Ascending aorta (tissue), 2 donors: ENCODE results near the gene HOXB13. TPM values are rescaled to one million over a fixed set of nuclear protein-coding genes. Genes with fewer than 3 reads are reported as not detected.

Experiments
- DNase-seq, 2 donors: peaks; one replicate each; pipeline ENCODE4 v3.0.0-alpha.2; 2019; ENCODE audit warnings: low spot score in 2 of 2
- H3K27ac ChIP-seq, 2 donors: fragments of 200-600 bp; sonication (generic); one replicate each; pipeline ENCODE4 v1.5.1; 2016 to 2017; ENCODE audit warnings: mild to moderate bottlenecking in 1 of 2
- H3K27me3 ChIP-seq: fragments of 200-600 bp; sonication (generic); one replicate; pipeline ENCODE4 v1.5.1; 2017
- H3K36me3 ChIP-seq, 2 donors: fragments of 200-600 bp; sonication (generic); one replicate each; pipeline ENCODE4 v1.5.1; 2016
- H3K4me1 ChIP-seq, 2 donors: fragments of 200-600 bp; sonication (generic); one replicate each; pipeline ENCODE4 v1.5.1; 2016 to 2017; ENCODE audit warnings: mild to moderate bottlenecking in 1 of 2
- H3K4me3 ChIP-seq, 2 donors: fragments of 200-600 bp; sonication (generic); one replicate each; pipeline ENCODE4 v1.5.1; 2016 to 2017; ENCODE audit warnings: mild to moderate bottlenecking in 1 of 2
- H3K9me3 ChIP-seq, 2 donors: fragments of 200-600 bp; sonication (generic); one replicate each; pipeline ENCODE4 v1.5.1; 2016
- intact Hi-C: fragments of 100-400 bp; cut with DNase I; formaldehyde crosslinking; loops from one replicate; pipeline ENCODE4 v1.15.1; 2023
- total RNA-seq: library from RNA; depleted of rRNA; stranded (reverse); fragments of >200 nt; gene quantifications from one replicate; pipeline ENCODE4 v1.1.0, GENCODE V29; 2016
- TF ChIP-seq, protein P1 (sequence below), 3 experiments: fragments of 200-600 bp in 2 of 3; fragments of 450-650 bp in 1 of 3; sonication (generic) in 2 of 3; IDR thresholded peaks; one replicate each; pipeline ENCODE4 v1.5.1; 2016 to 2019; ENCODE audit warnings: antibody characterized with exemption in 3 of 3, mild to moderate bottlenecking in 1 of 3, moderate library complexity in 1 of 3

HOXB13 gene
- total RNA-seq, 1 donor from 2014 or later, result not detected

DNA sequence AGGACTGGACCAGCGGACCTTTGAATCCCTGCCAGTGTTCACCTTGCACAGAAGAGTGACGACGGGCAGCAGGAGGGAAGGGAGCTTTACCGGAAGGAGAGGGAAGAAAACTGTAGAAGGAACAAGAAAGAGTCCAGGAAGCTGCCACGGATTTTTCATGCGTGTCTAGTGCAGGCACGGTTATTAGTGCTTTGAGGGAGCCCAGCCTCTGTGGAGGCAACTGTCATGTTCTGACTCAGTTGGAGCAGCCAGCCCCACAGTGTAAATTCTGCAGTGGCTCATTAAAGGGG, 6.5 kb upstream of the HOXB13 start:
- no peak for DNase-seq
- Histone ChIP-seq H3K36me3 (no peaks in the 10 kb centered on the region), H3K4me1 (no peaks in the 10 kb centered on the region), H3K4me3 (no peak overlapping the region), H3K27ac (no peak overlapping the region), H3K27me3 (peaks cover 23% of the 10 kb centered on the region), H3K9me3 (no peaks in the 10 kb centered on the region)
- TF ChIP-seq, protein P1, sequence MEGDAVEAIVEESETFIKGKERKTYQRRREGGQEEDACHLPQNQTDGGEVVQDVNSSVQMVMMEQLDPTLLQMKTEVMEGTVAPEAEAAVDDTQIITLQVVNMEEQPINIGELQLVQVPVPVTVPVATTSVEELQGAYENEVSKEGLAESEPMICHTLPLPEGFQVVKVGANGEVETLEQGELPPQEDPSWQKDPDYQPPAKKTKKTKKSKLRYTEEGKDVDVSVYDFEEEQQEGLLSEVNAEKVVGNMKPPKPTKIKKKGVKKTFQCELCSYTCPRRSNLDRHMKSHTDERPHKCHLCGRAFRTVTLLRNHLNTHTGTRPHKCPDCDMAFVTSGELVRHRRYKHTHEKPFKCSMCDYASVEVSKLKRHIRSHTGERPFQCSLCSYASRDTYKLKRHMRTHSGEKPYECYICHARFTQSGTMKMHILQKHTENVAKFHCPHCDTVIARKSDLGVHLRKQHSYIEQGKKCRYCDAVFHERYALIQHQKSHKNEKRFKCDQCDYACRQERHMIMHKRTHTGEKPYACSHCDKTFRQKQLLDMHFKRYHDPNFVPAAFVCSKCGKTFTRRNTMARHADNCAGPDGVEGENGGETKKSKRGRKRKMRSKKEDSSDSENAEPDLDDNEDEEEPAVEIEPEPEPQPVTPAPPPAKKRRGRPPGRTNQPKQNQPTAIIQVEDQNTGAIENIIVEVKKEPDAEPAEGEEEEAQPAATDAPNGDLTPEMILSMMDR (IDR thresholded peaks at IDR 0.05), result no peak
- intact Hi-C loops, result no loop called here

DNA sequence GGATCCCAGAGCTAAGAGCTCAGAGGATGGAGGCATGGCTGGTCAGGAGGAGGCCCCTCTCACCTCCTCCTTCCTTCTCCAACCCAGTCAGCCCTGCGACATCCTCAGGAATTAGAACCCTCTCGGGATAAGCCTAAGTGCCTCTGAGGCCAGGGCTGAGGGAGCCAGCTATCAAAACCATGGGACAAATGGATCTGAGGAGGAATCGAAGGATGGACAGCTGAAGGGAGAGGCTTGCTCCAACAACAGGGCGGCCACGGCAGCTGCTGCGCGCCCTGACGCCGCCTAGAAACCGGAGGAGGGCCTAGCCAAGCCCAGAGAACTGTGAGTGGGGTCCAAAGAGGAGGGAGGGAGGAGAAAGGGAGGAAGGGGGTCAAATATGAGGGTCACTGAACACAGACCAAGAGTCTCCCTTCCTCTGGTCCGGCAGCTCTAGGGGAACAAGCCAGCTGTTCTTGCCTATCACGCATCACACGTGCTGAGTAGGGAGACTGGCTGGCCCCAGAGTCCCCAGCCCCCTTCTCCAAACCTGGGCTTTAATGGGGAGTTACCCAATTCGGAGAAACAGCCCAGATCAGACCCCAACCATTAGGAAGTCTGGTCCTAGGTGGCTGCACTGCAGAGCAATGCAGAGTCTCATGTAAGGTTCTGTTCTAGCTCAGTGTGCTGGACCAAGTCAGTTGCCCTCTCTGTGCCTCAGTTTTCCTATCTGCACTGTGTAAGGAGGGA, 5.9 kb upstream of the HOXB13 start:
- TF ChIP-seq, protein P1 (IDR thresholded peaks at IDR 0.05), result no peak
- Histone ChIP-seq H3K27ac (no peak overlapping the region), H3K27me3 (peaks cover 28% of the 10 kb centered on the region), H3K4me1 (no peaks in the 10 kb centered on the region), H3K9me3 (no peaks in the 10 kb centered on the region), H3K36me3 (no peaks in the 10 kb centered on the region), H3K4me3 (no peak overlapping the region)
- DNase-seq, result no peak
- intact Hi-C loops, result no loop called here

DNA sequence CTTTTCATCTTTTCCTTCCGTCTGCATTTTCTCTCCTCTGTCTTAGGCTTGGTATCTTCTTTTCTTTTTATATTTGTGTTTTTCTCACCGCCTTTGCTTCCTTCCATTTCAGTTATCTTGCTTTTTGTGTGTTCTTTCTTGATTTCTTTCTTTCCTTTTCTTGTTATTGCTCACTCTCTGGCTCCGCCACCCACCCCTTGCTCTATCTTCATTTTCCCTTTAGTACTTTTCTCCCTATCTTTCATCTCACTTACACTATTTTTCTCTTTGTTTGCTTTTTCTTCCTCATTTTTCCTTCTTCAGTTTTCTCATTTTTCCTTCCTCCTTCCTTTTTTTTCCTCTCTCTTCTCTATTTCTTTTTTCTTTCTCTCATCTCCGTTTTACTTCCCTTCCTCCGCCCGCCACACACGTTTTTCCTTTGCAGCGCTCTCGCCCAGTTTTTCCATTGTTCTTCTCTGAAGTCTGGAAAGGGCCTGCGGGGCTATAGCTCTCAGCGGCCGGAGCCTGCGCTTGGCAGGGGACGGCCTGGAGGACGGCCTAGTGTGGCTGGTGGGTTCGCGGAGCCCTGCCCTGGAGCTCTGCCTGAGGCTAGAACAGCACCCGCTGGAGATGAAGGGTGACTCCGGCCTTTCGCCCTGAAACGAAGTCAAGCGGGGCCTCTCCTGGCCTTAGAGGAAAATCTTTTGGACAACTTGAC, 5.2 kb upstream of the HOXB13 start:
- no peaks in the 10 kb centered on the region for H3K9me3 ChIP-seq
- intact Hi-C loops, result no loop called here
- no peak overlapping the region for H3K4me3 ChIP-seq
- H3K27me3 ChIP-seq, result peaks cover 35% of the 10 kb centered on the region
- no peak for DNase-seq
- no peaks in the 10 kb centered on the region for H3K36me3 ChIP-seq
- peaks cover 0 to under 1% of the 10 kb centered on the region in 2 donors for H3K4me1 ChIP-seq
- TF ChIP-seq, protein P1 (IDR thresholded peaks at IDR 0.05), result no peak
- H3K27ac ChIP-seq, result no peak overlapping the region

DNA sequence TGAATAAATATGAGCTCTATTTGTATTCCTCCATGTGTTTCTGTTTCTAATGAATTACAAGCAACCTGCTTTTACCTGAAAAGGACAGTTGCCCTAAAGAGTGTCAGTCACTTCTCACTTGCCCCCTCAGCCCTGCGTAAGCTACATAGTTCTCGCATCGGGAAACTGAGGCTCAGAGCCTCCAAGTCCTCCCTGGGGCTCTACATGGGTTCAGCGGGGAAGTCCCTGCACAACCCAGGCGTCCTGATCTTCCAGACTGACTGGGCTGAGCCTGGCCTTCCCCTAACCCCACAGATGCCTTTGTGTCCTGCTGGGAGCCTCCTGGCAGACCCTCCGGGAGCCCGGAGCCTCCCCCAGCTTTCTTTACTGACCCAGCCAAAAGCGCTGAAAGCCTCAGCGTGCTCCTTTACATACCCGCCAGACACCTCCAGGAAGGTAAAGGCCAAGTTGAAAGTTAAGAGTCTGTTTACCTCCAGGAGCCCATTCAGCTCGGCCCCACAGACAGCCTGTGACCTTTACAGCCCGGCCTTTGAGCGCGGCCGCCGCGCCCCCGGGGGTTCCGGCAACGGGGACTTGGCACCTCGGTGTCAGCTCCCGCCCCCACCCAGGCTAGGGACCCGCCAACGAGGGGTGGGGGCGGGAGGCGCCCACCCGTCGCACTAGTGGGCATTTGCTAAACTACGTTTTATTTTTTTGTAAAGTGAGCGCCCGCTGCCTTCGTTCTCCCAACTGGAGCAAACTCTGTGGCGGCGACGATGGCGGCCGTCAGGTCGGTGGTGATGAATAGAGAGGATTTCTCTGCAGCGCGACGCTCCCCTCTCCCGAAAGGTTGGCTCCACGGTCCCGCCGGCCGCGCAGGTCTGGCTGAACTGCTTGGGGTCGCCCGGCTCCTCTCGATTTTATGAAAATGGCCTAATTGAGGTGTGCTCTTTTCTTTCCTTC, 4.4 kb upstream of the HOXB13 start:
- no peak for DNase-seq
- intact Hi-C loops, result no loop called here
- no peak overlapping the region for H3K27ac ChIP-seq
- no peaks in the 10 kb centered on the region for H3K9me3 ChIP-seq
- peaks cover 36% of the 10 kb centered on the region for H3K27me3 ChIP-seq
- H3K36me3 ChIP-seq, result no peaks in the 10 kb centered on the region
- TF ChIP-seq, protein P1 (IDR thresholded peaks at IDR 0.05), result no peak
- H3K4me1 ChIP-seq, result peaks cover 4 to 6% of the 10 kb centered on the region in 2 donors
- no peak overlapping the region for H3K4me3 ChIP-seq

DNA sequence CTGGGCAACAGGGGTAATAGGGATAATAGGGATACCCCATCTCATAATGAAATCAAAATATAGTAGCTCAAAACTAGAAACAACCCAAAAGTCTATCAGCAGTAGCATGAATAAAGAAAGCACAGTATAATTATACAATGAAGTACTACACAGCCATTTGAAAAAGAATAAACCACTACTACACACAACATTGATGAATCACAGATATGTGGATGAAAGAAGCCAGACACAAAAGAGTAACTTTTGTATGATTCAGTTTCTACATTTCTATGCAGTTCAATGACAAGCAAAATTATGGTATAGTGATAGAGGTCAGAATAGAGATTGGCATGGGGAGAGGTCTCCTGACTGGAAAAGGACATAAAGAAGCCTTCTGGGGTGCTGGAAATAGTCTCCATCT, 2.8 kb upstream of the HOXB13 start:
- peaks cover 45% of the 10 kb centered on the region for H3K27me3 ChIP-seq
- H3K4me1 ChIP-seq, result peaks cover 4 to 6% of the 10 kb centered on the region in 2 donors
- H3K36me3 ChIP-seq, result no peaks in the 10 kb centered on the region
- no peak overlapping the region for H3K4me3 ChIP-seq
- DNase-seq, result no peak
- intact Hi-C loops, result no loop called here
- TF ChIP-seq, protein P1 (IDR thresholded peaks at IDR 0.05), result no peak
- no peaks in the 10 kb centered on the region for H3K9me3 ChIP-seq
- H3K27ac ChIP-seq, result no peak overlapping the region
